HG03342 (cell line): Measurements from ENCODE around the gene PROB1.

ENCODE experiments used
- ATAC-seq: cut with Tn5 transposase; IDR thresholded peaks from one replicate; pipeline ENCODE4 v1.9.1; 2021; ENCODE audit warnings: mild to moderate bottlenecking, moderate library complexity; ENCODE audit not compliant: unreplicated experiment

The PROB1 gene

DNA sequence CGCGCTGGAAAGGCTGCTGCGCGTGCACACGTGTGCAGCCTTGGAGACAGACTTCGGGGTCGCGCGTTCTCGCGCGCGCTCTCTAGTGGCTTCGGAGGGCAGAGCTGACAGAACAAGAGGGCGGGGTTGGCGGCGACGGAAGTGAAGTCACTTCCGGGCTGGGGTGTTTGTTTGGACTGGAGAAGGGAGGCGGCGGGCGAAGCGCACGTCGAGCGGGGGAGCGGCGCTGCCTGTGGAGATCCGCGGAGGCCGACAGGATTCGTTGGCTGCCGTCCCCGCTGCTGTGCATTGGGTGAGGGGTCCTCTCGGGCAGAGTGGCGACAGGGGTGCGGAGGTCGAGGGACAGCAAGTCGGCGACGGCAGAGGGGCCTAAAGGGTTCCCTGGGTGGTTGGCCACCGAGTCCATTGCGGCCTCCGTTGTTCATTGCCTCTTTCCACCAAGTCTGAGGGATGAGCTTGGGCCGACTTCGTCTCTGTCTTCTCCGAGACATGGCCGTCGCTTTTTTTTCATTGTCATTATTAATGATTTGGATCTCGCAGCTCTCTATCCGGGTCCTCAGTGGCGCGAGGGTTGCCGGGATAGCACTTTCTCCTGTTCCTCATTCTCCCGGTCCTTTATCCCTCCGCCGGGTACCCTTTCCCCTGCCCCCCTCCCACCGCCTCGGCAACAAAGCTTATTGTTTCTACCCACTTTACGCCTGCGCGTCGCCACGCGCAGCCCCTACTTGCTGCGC, 53.0 kb downstream of the PROB1 start, which contains the start of gene PAIP2:
Gene PAIP2 (plus strand): TSS at position 166 of the 734 bp plus-strand sequence. CDS start 21,931 bp downstream, outside the sequence.
- peak; percentile 87 for ATAC-seq

DNA sequence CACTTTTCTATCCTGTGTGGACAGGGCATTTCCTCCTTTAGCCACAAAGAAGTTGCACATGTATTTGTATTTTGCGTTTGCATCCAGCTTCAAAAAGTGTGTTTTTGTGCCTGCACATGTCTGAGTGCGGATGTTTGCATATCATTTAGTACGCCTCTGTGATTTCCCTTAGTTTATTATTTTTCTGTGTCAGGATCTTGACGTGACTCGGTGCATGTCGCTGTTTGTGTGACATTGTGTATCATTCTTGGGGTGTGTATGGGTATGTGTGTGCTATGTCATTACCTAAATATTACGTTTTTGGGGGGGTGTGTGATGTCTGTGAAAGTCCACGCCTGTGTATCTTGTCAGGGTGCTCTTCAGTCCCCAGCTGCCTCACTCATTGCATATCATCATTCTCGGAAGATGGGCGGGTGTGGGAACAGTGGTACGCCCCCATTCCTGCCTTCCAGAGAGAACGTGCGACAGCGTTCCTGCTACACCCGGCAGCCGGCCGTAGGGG, 53.7 kb downstream of the PROB1 start:
- ATAC-seq, result no peak
